Measurements from ENCODE around the gene KIFC3. TPM values are rescaled to one million over a fixed set of nuclear protein-coding genes. Genes with fewer than 3 reads are reported as not detected.
"Not testable (repeated sequence)": the region's sequence is repeated elsewhere in the genome, so short reads cannot be mapped to it uniquely, and the experiment has no call there.

KIFC3 gene
- total RNA-seq, 2 donors from 2014 or later = 1.3 to 1.5 TPM

GRCh38 chr16:57783116-57783515 is 19.2 kb downstream of the KIFC3 start:
- no peaks in the 10 kb centered on the region for H3K27me3 Mint-ChIP-seq (ENCODE audit: low read depth)
- peaks cover 5% of the 10 kb centered on the region for H3K4me1 Mint-ChIP-seq (ENCODE audit: low read depth)
- H3K4me3 Mint-ChIP-seq = no peak overlapping the region
- ATAC-seq (replicated peaks in 1 of 2) = no peak
- H3K27ac Mint-ChIP-seq = no peak overlapping the region
- H3K9me3 Mint-ChIP-seq = no peaks in the 10 kb centered on the region
- DNase-seq = no peak
- H3K36me3 Mint-ChIP-seq (ENCODE audit: insufficient read depth in 2 of 2) = no peaks in the 10 kb centered on the region

- not testable (repeated sequence) for H3K27me3 Mint-ChIP-seq (ENCODE audit: low read depth); H3K27ac Mint-ChIP-seq; H3K36me3 Mint-ChIP-seq (ENCODE audit: insufficient read depth in 2 of 2); ATAC-seq (replicated peaks in 1 of 2); H3K9me3 Mint-ChIP-seq; DNase-seq; H3K4me3 Mint-ChIP-seq; H3K4me1 Mint-ChIP-seq (ENCODE audit: low read depth)
Measured at GRCh38 chr16:57782607-57783055, 19.7 kb downstream of the KIFC3 start.

GRCh38 chr16:57781741-57782606 is 20.3 kb downstream of the KIFC3 start:
- Mint-ChIP-seq H3K27me3 (ENCODE audit: low read depth) (no peaks in the 10 kb centered on the region), H3K27ac (no peak overlapping the region), H3K4me3 (no peak overlapping the region), H3K9me3 (no peaks in the 10 kb centered on the region), H3K4me1 (ENCODE audit: low read depth) (peaks cover 5% of the 10 kb centered on the region), H3K36me3 (ENCODE audit: insufficient read depth in 2 of 2) (no peaks in the 10 kb centered on the region)
- no peak for DNase-seq
- ATAC-seq (replicated peaks in 1 of 2) = no peak

GRCh38 chr16:57781349-57781740 is 20.9 kb downstream of the KIFC3 start:
- ATAC-seq (replicated peaks in 1 of 2) = no peak
- no peak overlapping the region for H3K4me3 Mint-ChIP-seq
- H3K4me1 Mint-ChIP-seq (ENCODE audit: low read depth) = peaks cover 5% of the 10 kb centered on the region
- DNase-seq = no peak
- H3K27me3 Mint-ChIP-seq (ENCODE audit: low read depth) = no peaks in the 10 kb centered on the region
- no peak overlapping the region for H3K27ac Mint-ChIP-seq
- H3K36me3 Mint-ChIP-seq (ENCODE audit: insufficient read depth in 2 of 2) = no peaks in the 10 kb centered on the region
- H3K9me3 Mint-ChIP-seq = no peaks in the 10 kb centered on the region

GRCh38 chr16:57779836-57780235 is 22.5 kb downstream of the KIFC3 start:
- H3K9me3 Mint-ChIP-seq; DNase-seq; ATAC-seq (replicated peaks in 1 of 2); H3K27me3 Mint-ChIP-seq (ENCODE audit: low read depth); H3K27ac Mint-ChIP-seq; H3K36me3 Mint-ChIP-seq (ENCODE audit: insufficient read depth in 2 of 2); H3K4me3 Mint-ChIP-seq; H3K4me1 Mint-ChIP-seq (ENCODE audit: low read depth): not testable (repeated sequence)

GRCh38 chr16:57778658-57779057 is 23.6 kb downstream of the KIFC3 start:
- Mint-ChIP-seq H3K27me3 (ENCODE audit: low read depth) (no peaks in the 10 kb centered on the region), H3K4me3 (no peak overlapping the region), H3K27ac (no peak overlapping the region), H3K9me3 (no peaks in the 10 kb centered on the region), H3K4me1 (ENCODE audit: low read depth) (peaks cover 5% of the 10 kb centered on the region), H3K36me3 (ENCODE audit: insufficient read depth in 2 of 2) (no peaks in the 10 kb centered on the region)
- no peak for DNase-seq
- ATAC-seq (replicated peaks in 1 of 2) = no peak

- ATAC-seq (replicated peaks in 1 of 2) = no peak
- Mint-ChIP-seq H3K36me3 (ENCODE audit: insufficient read depth in 2 of 2) (no peaks in the 10 kb centered on the region), H3K27ac (no peak overlapping the region), H3K4me1 (ENCODE audit: low read depth) (peaks cover 5% of the 10 kb centered on the region), H3K4me3 (no peak overlapping the region), H3K9me3 (no peaks in the 10 kb centered on the region), H3K27me3 (ENCODE audit: low read depth) (no peaks in the 10 kb centered on the region)
- DNase-seq = no peak
Measured at GRCh38 chr16:57775661-57776469, 26.4 kb downstream of the KIFC3 start.

GRCh38 chr16:57774705-57775285 is 27.5 kb downstream of the KIFC3 start:
- H3K36me3 Mint-ChIP-seq (ENCODE audit: insufficient read depth in 2 of 2) = no peaks in the 10 kb centered on the region
- DNase-seq (no peak), ATAC-seq (replicated peaks in 1 of 2) (no peak)
- H3K9me3 Mint-ChIP-seq = no peaks in the 10 kb centered on the region
- no peak overlapping the region for H3K4me3 Mint-ChIP-seq
- H3K27ac Mint-ChIP-seq = no peak overlapping the region
- H3K4me1 Mint-ChIP-seq (ENCODE audit: low read depth) = peaks cover 5% of the 10 kb centered on the region
- H3K27me3 Mint-ChIP-seq (ENCODE audit: low read depth) = no peaks in the 10 kb centered on the region

- no peak for DNase-seq
- no peak for ATAC-seq (replicated peaks in 1 of 2)
- Mint-ChIP-seq H3K27ac (no peak overlapping the region), H3K4me1 (ENCODE audit: low read depth) (no peaks in the 10 kb centered on the region), H3K4me3 (no peak overlapping the region), H3K9me3 (no peaks in the 10 kb centered on the region), H3K36me3 (ENCODE audit: insufficient read depth in 2 of 2) (no peaks in the 10 kb centered on the region), H3K27me3 (ENCODE audit: low read depth) (no peaks in the 10 kb centered on the region)
Measured at GRCh38 chr16:57773655-57774295, 28.5 kb downstream of the KIFC3 start.

- Mint-ChIP-seq H3K4me1 (ENCODE audit: low read depth) (no peaks in the 10 kb centered on the region), H3K27me3 (ENCODE audit: low read depth) (no peaks in the 10 kb centered on the region), H3K27ac (no peak overlapping the region), H3K36me3 (ENCODE audit: insufficient read depth in 2 of 2) (no peaks in the 10 kb centered on the region), H3K4me3 (no peak overlapping the region), H3K9me3 (no peaks in the 10 kb centered on the region)
- ATAC-seq (replicated peaks in 1 of 2) = no peak
- DNase-seq = no peak
Measured at GRCh38 chr16:57773019-57773418, 29.3 kb downstream of the KIFC3 start.

- no peaks in the 10 kb centered on the region for H3K36me3 Mint-ChIP-seq (ENCODE audit: insufficient read depth in 2 of 2)
- H3K9me3 Mint-ChIP-seq = no peaks in the 10 kb centered on the region
- no peaks in the 10 kb centered on the region for H3K27me3 Mint-ChIP-seq (ENCODE audit: low read depth)
- DNase-seq = no peak
- H3K4me1 Mint-ChIP-seq (ENCODE audit: low read depth) = no peaks in the 10 kb centered on the region
- no peak for ATAC-seq (replicated peaks in 1 of 2)
- no peak overlapping the region for H3K27ac Mint-ChIP-seq
- H3K4me3 Mint-ChIP-seq = no peak overlapping the region
Measured at GRCh38 chr16:57771141-57771785, 31.0 kb downstream of the KIFC3 start.

GRCh38 chr16:57770361-57770760 is 31.9 kb downstream of the KIFC3 start:
- H3K27ac Mint-ChIP-seq = no peak overlapping the region
- DNase-seq = no peak
- no peak overlapping the region for H3K4me3 Mint-ChIP-seq
- ATAC-seq (replicated peaks in 1 of 2) = no peak
- no peaks in the 10 kb centered on the region for H3K27me3 Mint-ChIP-seq (ENCODE audit: low read depth)
- H3K4me1 Mint-ChIP-seq (ENCODE audit: low read depth) = no peaks in the 10 kb centered on the region
- no peaks in the 10 kb centered on the region for H3K9me3 Mint-ChIP-seq
- H3K36me3 Mint-ChIP-seq (ENCODE audit: insufficient read depth in 2 of 2) = no peaks in the 10 kb centered on the region
